NCI-H1417 (cell line): Measurements from ENCODE around the gene ZBTB39.
"Not testable (repeated sequence)": the region's sequence is repeated elsewhere in the genome, so short reads cannot be mapped to it uniquely, and the experiment has no call there.

Experiments used
- DNase-seq, 3 experiments: peaks; one replicate each; lab custom pipeline; 2025; lab: John Stamatoyannopoulos, UW

ZBTB39 gene

GRCh38 chr12:57005980-57006808, at the start of gene ZBTB39:
Gene ZBTB39 (minus strand): TSS chr12:57006546. CDS start chr12:57004917, 1,629 bp downstream.
- peak; percentile 70 to 76 (median 76) for DNase-seq

GRCh38 chr12:57055824-57056223, 49.5 kb upstream of the ZBTB39 start:
- DNase-seq, result no peak

GRCh38 chr12:57053901-57054300, 47.6 kb upstream of the ZBTB39 start:
- not testable (repeated sequence) for DNase-seq

- not testable (repeated sequence) for DNase-seq
Observed at GRCh38 chr12:57053146-57053545, 46.8 kb upstream of the ZBTB39 start.

GRCh38 chr12:57051011-57051410, 44.7 kb upstream of the ZBTB39 start:
- DNase-seq, result no peak

GRCh38 chr12:57049890-57050289, 43.5 kb upstream of the ZBTB39 start, which contains the start of gene MYO1A:
Gene MYO1A (minus strand): TSS chr12:57050129. CDS start chr12:57048323, 1,806 bp downstream.
- DNase-seq, result no peak

- no peak for DNase-seq
Observed at GRCh38 chr12:57049119-57049446, 42.7 kb upstream of the ZBTB39 start.

- no peak for DNase-seq
Observed at GRCh38 chr12:57048423-57049118, 42.2 kb upstream of the ZBTB39 start.

GRCh38 chr12:57047981-57048380, 41.6 kb upstream of the ZBTB39 start:
- no peak for DNase-seq

- DNase-seq, result no peak
Observed at GRCh38 chr12:57046947-57047890, 40.9 kb upstream of the ZBTB39 start.

GRCh38 chr12:57046086-57046791, 39.9 kb upstream of the ZBTB39 start:
- no peak for DNase-seq

- DNase-seq, result no peak
Observed at GRCh38 chr12:57044889-57045288, 38.5 kb upstream of the ZBTB39 start.

GRCh38 chr12:57044468-57044867, 38.1 kb upstream of the ZBTB39 start:
- DNase-seq, result no peak

- DNase-seq, result no peak
Observed at GRCh38 chr12:57042695-57043094, 36.3 kb upstream of the ZBTB39 start.

GRCh38 chr12:57040750-57041149, 34.4 kb upstream of the ZBTB39 start:
- DNase-seq, result no peak

GRCh38 chr12:57040211-57040610, 33.9 kb upstream of the ZBTB39 start:
- no peak for DNase-seq

- DNase-seq, result no peak
Observed at GRCh38 chr12:57039016-57039798, 32.9 kb upstream of the ZBTB39 start.

GRCh38 chr12:57037264-57037663, 30.9 kb upstream of the ZBTB39 start:
- no peak for DNase-seq

- no peak for DNase-seq
Observed at GRCh38 chr12:57033431-57033830, 27.1 kb upstream of the ZBTB39 start.

- no peak for DNase-seq
Observed at GRCh38 chr12:57031789-57032188, 25.4 kb upstream of the ZBTB39 start.
